IPS-11a (cell line): ENCODE data around the gene GPR176.
"Not testable (repeated sequence)": the region's sequence is repeated elsewhere in the genome, so short reads cannot be mapped to it uniquely, and the experiment has no call there.

Experiments
- H3K4me3 ChIP-seq: one replicate; pipeline ENCODE4 v1.5.1; 2013; ENCODE audit warnings: low read depth, low read length, control low read depth

Gene GPR176

DNA sequence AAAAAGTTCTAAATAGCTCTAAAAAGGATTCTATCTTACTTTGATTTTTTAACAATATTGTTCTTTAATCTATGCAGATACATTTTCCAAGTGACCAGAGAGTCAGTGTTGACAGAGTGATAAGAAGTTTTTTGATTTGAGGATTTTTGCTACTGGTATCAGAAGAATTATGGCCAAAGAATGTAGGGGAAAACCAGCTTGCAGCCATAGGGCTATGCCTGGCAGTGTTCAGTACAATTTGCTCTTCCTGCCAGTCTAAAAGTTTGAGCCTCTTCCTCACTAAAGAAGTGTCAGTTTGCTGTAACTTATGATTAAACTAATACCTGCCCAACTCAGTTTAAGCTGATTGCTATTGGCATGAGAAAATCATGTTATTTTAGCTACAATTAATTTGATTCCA lies 102.2 kb downstream of the GPR176 start:
- H3K4me3 ChIP-seq, result no peak overlapping the region

- H3K4me3 ChIP-seq, result no peak overlapping the region
Measured at GRCh38 chr15:39814489-39814888, 105.6 kb downstream of the GPR176 start.

GRCh38 chr15:39812651-39813050 lies 107.4 kb downstream of the GPR176 start:
- H3K4me3 ChIP-seq, result not testable (repeated sequence)

- no peak overlapping the region for H3K4me3 ChIP-seq
Measured at GRCh38 chr15:39808909-39809308, 111.2 kb downstream of the GPR176 start.

GRCh38 chr15:39807791-39808190 lies 112.3 kb downstream of the GPR176 start:
- H3K4me3 ChIP-seq, result no peak overlapping the region

GRCh38 chr15:39804026-39804425 lies 116.0 kb downstream of the GPR176 start:
- H3K4me3 ChIP-seq, result no peak overlapping the region

- H3K4me3 ChIP-seq, result no peak overlapping the region
Measured at GRCh38 chr15:39803016-39803415, 117.0 kb downstream of the GPR176 start.

DNA sequence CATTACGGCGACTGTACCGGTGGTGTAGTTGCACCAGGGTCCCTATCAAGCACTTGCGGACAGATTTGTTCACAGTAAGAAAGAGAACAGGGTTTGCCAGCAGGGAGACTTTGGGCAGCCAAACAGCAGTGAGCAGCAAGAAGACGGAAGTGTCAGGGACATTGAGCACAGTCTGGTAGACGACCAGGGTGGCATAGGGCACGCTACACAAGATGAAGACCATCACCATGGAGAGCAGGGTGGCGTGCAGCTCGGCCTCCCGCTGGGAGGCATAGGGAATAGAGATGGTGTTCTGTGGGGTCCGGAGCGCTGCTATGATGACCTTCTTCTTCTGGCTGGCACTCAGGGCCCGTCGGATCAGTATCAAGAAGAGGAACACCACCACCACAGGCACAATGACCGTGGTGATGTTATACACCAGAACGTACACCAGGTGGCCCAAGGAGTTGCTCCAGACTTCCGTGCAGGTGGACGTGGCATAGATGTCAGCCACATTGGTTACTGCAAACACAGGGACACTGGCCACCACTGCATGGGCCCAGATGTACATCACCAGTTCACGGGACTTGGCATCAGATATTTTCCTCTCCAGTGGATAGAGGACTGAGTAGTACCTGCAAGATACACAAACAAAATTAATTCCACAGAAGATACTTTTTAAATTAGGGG lies 118.3 kb downstream of the GPR176 start:
- H3K4me3 ChIP-seq, result no peak overlapping the region

- no peak overlapping the region for H3K4me3 ChIP-seq
Measured at GRCh38 chr15:39799552-39800011, 120.5 kb downstream of the GPR176 start.

DNA sequence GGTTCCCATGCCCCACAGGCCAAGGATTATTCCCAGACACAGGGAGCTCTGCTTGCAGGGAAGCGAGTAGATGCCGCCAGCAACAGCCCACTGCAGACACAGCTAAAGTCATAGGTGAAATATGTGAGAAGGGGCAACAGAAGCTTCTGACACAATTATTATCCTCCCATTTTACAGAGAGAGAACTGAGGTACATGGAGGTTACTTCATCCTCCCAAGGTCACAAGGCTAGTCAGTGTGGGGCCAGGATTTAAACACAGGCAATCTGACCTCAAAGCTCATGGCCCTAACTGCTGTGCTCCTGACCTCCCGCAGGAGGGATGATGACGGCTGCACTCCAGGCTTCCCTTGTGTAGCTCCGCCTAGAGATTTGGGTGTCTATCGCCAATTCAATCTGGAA lies 121.7 kb downstream of the GPR176 start:
- H3K4me3 ChIP-seq, result no peak overlapping the region

- H3K4me3 ChIP-seq, result no peak overlapping the region
Measured at GRCh38 chr15:39797407-39797806, 122.7 kb downstream of the GPR176 start.

- H3K4me3 ChIP-seq, result no peak overlapping the region
Measured at GRCh38 chr15:39796601-39797000, 123.5 kb downstream of the GPR176 start.

GRCh38 chr15:39795486-39795885 lies 124.6 kb downstream of the GPR176 start:
- H3K4me3 ChIP-seq, result no peak overlapping the region

DNA sequence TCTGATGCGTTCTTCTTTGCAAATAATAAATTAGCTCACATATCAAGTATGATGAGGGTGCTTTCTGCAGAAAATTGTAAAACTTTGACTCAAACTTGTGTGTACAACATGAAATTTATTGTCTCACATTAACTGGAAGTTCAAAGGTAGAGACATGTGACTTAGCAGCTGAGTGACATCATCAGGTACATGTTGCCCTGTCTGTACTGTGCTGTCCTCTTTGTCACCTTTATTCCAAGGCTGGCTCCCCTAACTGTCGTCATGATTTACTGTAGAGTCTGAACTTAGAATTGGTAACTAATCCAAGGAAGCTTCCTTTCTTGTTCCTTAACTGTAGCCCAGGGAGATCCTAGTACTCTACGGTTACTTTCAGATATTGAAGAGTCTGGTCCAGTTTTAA lies 125.1 kb downstream of the GPR176 start:
- H3K4me3 ChIP-seq, result no peak overlapping the region

DNA sequence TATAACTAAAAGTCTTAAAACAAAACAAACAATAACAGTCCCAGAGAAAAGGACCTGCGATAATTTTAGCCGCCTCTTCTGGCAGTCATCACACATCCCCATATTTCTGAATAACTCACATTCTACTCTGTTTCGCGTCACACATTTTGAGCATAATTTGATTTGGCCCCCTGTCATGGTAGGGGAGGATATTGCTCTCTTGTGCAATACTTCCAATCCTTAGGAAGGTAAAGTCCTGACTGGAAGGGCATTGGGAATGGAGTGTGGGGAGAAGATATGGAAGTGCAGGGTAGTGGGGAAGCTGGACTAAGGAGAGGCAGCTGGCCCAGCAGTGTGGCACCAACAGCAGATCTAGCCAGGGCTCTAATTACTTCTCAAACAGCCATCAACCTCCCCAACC lies 126.1 kb downstream of the GPR176 start:
- no peak overlapping the region for H3K4me3 ChIP-seq

- H3K4me3 ChIP-seq, result no peak overlapping the region
Measured at GRCh38 chr15:39792844-39793335, 127.2 kb downstream of the GPR176 start.

DNA sequence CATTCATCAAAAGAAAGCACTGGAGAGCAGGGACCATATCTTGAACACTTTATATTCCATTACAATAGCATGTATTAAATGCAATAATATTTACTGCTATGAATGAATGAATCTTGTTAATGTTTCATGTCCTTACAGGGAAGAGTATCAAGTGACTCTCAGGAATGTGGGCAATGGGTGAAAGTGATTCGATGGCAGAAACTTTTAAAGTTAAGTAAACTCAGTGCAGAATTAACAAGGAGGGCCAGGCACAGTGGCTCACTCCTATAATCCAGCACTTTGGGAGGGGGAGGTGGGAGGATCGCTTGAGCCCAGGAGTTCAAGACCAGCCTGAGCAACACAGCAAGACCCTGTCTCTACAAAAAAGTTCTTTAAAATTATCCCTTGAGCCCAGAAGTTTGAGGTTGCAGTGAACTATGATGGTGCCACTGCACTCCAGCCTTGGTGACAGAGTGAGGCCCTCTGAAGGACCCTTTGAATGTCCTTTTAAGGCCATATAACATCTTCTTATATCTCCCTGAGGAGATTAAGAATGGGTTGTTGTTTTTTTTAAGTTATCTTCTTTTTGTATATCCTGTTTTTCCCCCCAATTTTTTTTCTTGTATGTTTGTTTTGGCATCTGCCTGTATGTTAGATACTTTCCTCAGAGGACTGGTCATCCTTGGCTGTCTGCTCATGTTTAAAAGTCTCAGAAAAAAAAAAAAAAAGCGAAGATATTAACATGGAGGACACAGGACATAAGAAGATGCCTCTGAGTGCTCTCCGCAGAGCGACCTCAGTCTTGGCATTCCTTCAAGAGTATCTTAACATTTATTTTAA lies 127.8 kb downstream of the GPR176 start:
- H3K4me3 ChIP-seq, result no peak overlapping the region

GRCh38 chr15:39789736-39790135 lies 130.3 kb downstream of the GPR176 start:
- H3K4me3 ChIP-seq, result no peak overlapping the region

DNA sequence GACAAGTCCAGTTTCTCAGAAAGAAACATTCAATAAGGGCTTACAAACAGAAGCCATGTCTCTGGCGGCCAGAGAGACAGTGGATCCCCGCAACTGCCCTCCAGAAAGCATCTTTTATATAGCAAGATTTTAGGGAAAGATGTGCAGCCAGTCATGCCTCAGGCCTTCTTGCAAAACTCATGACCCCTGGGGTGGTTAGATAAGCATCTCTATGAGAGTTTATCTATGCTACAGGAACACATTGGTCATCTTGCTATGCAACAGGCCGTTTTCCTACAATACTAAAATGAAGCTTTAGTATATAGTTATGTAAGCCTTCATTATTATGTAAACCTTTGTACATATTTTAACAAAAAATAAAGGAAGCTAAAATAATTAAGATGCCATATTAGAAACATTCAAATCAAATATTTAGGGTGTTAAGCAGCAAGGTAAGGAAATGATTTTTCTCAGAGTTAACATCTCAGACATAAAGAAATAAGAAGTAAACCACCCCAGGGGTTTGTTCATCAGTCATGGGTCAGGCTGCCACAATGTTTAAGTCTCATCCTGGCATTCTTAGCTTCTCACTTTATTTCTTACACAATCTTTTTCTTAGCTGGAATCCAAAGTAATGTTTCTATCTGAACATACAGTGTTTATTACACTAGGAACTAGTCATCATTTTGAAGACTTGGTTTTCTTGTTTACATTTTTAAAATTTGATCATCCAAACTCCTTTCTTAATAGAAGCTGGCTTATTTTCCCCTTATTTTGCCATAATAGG lies 131.1 kb downstream of the GPR176 start:
- no peak overlapping the region for H3K4me3 ChIP-seq

GRCh38 chr15:39788108-39788507 lies 132.0 kb downstream of the GPR176 start:
- no peak overlapping the region for H3K4me3 ChIP-seq

- no peak overlapping the region for H3K4me3 ChIP-seq
Measured at GRCh38 chr15:39787479-39787878, 132.6 kb downstream of the GPR176 start.
